Measurements from ENCODE around the gene MLLT10.

GRCh38 chr10:21519397-21519933, 14.6 kb upstream of the MLLT10 start:
- TF ChIP-seq, protein P1, sequence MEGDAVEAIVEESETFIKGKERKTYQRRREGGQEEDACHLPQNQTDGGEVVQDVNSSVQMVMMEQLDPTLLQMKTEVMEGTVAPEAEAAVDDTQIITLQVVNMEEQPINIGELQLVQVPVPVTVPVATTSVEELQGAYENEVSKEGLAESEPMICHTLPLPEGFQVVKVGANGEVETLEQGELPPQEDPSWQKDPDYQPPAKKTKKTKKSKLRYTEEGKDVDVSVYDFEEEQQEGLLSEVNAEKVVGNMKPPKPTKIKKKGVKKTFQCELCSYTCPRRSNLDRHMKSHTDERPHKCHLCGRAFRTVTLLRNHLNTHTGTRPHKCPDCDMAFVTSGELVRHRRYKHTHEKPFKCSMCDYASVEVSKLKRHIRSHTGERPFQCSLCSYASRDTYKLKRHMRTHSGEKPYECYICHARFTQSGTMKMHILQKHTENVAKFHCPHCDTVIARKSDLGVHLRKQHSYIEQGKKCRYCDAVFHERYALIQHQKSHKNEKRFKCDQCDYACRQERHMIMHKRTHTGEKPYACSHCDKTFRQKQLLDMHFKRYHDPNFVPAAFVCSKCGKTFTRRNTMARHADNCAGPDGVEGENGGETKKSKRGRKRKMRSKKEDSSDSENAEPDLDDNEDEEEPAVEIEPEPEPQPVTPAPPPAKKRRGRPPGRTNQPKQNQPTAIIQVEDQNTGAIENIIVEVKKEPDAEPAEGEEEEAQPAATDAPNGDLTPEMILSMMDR (IDR thresholded peaks at IDR 0.05; ENCODE audit: borderline replicate concordance, extremely low read depth, low read length, poor library complexity, severe bottlenecking), result no peak
- no peak for TF ChIP-seq EZH2 (IDR thresholded peaks at IDR 0.05; ENCODE audit: borderline replicate concordance, low read depth, low read length, severe bottlenecking)

Measured in DND-41 (cell line).